HG03469 (cell line): Measurements from ENCODE around the gene SDC1.
"Not testable (repeated sequence)": the region's sequence is repeated elsewhere in the genome, so short reads cannot be mapped to it uniquely, and the experiment has no call there.

Experiments
- ATAC-seq: cut with Tn5 transposase; IDR thresholded peaks from one replicate; pipeline ENCODE4 v1.9.1; 2021; ENCODE audit warnings: mild to moderate bottlenecking, moderate library complexity, moderate number of reproducible peaks; ENCODE audit not compliant: unreplicated experiment

Gene SDC1, protein sequence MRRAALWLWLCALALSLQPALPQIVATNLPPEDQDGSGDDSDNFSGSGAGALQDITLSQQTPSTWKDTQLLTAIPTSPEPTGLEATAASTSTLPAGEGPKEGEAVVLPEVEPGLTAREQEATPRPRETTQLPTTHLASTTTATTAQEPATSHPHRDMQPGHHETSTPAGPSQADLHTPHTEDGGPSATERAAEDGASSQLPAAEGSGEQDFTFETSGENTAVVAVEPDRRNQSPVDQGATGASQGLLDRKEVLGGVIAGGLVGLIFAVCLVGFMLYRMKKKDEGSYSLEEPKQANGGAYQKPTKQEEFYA

DNA sequence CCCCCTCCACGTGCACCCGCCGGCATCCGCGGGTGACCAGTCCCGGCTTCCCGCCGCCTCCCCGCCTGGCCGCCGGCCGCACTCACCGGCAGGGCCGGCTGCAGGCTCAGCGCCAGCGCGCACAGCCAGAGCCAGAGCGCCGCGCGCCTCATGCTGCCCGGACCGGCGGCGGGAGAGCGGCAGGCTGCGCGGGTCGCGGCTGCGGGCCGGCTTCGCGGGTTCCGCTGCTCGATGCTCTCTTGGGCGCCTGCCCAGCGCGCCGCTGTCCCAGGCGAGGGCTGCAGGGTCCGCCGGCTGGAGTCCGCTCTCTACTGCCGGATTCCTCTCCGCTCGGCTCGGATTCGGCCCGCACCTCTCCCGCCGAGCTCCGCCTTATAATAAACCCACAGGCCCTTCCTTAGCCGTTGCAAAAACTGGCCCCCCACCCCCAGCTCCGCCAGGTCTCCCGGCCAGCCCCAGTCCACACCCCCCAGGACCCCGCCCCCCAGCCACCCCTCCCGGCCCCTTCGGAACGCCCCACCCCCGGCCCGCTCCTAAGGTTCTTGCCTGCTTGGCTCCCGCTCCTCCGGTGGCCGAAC, at the start of gene SDC1:
Gene SDC1, minus strand, starts transcription at position 415 of the 578 bp plus-strand sequence. Its CDS starts 263 bp downstream, at position 152.
- ATAC-seq = no peak

DNA sequence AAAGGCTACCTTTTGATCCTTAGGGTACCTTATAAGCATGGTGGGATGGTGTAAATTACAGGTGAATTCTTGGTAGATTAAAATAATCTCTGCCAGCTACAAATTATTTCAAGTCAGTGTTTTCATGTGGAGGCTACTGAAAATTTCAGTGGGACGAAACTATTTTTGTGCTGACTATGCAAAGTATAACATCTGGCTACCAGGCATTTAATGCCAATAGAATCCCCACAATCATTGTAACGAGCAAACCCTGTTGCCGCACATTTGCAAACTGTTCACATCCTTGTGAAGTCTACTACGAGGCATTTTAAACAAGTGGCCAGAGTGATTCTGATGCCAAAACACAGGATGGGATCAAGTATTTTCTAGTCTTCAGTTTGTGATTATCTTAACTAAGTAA, 48.1 kb upstream of the SDC1 start:
- ATAC-seq = no peak

DNA sequence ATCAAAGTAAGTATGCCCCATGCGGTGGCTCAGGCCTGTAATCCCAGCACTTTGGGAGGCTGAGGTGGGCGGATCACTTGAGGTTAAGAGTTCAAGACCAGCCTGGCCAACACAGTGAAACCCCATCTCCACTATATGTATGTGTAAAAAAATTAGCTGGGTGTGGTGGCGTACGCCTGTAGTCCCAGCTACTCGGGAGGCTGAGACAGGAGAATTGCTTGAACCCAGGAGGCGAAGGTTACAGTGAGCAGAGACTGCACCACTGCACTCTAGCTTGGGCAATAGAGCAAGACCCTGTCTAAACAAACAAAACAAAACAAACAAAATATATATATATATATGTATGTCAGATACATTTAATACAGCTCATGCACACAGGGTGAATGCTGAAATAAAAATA, 43.4 kb upstream of the SDC1 start:
- not testable (repeated sequence) for ATAC-seq

DNA sequence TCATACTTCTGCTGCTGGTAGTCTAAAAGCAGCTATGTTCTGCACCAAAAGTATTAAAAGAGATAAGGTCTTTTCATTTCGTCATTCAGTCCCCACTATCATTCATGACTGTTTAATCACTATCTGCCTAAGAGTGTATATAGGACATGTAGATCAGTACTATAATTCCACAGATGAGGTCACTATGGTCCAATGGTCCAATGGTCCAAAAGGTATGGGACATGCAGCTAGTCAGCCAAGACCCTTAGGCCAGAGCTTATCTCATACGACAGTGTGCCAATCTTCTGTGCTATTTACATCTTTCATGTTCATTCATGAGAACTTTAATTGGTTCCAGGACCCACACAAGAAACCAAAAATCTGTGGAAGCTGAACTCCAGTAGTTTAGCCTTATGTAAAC, 42.6 kb upstream of the SDC1 start:
- no peak for ATAC-seq

DNA sequence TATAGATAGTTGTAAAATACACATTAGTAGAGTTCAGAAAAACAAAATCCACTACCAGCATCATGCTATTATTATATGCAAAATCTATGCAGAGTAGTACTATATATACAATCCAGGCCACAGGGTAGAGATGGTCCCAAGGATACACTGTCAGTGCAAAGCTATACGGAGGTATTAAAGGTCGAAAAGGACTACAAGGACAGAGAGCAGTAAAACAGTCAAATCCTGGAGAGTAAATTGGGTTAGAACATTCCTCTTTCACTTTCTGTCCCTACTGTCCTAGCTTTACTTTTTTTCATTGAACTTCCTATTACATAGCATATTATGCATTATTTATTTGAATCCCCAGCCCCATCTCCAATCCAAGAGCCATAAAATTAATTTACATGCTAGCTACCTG, 39.7 kb upstream of the SDC1 start:
- no peak for ATAC-seq

DNA sequence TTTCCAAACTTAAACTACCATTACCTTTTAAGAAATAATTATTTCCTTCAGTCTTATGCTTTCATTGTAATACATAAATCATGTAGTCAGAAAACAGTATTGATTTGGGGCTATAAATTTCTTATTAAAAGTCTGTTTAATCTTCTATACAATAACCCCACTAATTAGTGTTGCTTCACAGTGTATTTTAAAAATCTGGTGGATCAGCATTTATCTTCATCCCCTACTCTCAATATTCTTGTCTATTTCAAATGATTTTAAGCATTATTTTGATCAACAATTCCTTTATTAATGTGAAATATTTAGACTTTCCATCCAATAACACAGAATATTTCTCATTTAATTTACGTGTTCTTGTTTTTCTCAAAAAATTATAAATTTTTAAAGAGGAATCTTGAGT, 32.5 kb upstream of the SDC1 start:
- ATAC-seq = no peak

DNA sequence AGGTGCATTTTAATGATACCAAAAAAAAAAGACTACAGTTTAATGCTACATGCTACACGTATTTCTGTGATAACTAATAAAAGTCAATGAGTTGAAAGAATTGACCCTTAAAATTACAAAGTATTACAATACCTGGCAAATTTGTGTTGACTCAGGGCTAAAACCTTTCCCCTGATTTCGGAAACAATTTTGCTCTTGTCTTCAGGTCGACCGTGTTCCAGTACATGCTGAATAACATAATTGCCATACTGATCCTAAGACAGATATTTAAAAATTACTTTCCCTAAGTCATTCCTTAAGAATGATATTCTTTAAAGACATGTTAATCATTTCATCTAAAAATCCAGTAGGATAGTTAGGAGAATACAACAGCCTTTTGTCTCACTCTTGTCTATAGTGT, 29.8 kb upstream of the SDC1 start:
- no peak for ATAC-seq

DNA sequence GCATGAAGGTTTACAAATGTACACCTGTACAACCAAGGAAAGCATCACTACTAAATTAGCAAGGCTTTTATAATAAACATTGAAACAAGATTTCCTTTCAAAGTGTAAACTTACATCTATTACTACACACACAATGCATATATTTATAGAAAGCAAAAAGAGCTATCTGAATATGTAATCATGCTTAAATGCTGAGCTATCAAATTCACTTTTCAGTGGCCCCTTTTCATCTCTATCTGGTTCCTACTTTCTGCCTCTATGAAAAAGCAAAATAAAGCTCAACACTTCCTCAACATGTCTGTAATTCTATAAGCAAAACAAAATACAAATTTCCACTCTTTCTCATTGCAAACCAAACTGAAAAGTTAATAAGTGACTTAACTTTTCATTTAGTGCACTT, 25.5 kb upstream of the SDC1 start:
- no peak for ATAC-seq

DNA sequence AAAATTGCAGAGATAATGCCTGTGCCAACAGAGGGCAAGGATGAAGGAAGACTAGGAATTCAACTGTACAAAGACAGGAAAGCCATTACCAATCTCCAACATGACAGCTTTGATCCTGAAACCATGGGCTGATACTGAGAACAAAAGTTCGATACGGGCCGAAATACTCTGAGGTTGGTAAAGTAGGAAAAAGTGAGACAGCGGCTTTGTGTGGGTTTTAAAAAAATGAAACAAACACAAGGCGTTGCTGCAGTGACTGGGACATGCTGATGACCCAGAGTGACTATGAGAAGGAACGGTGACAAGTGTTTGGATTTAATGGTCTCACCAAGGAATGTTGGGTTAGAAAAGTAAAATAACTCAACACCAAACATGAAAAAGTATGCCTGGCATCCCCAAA, 24.2 kb upstream of the SDC1 start:
- ATAC-seq = no peak

DNA sequence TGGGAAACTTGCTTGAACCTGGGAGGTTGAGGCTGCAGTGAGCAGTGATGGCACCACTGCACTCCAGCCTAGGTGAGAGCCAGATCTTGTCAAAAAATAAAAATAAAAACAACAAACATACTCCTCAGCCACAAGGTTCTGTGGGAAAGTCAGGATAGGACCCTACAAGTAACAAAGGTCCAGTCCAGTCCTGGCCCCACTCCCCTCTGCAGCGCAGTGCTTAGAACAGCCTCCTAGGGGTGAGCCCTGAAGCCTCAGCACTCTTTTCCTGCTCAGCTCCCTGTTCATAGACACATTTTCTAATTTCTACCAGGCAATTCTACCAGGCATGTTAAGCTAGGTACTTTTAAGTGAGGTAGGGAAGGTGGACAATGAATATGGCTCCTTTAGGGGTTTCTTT, 22.2 kb upstream of the SDC1 start:
- no peak for ATAC-seq

DNA sequence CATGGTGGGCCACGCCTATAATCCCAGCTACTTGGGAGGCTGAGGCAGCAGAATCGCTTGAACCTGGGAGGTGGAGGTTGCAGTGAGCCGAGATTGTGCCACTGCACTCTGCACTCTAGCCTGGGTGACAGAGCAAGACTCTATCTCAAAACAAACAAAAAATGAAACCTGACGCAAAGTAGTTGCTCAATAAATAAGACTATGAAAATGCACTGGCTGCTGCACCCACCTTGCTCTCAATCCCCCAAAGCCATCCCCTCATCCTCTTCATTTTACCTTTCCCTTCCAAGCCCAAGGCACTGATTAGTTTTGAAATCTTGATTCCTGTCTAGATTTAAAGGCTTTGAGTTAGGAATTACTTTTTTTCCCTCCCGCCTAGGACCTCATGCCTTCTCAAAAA, 18.7 kb upstream of the SDC1 start:
- not testable (repeated sequence) for ATAC-seq

DNA sequence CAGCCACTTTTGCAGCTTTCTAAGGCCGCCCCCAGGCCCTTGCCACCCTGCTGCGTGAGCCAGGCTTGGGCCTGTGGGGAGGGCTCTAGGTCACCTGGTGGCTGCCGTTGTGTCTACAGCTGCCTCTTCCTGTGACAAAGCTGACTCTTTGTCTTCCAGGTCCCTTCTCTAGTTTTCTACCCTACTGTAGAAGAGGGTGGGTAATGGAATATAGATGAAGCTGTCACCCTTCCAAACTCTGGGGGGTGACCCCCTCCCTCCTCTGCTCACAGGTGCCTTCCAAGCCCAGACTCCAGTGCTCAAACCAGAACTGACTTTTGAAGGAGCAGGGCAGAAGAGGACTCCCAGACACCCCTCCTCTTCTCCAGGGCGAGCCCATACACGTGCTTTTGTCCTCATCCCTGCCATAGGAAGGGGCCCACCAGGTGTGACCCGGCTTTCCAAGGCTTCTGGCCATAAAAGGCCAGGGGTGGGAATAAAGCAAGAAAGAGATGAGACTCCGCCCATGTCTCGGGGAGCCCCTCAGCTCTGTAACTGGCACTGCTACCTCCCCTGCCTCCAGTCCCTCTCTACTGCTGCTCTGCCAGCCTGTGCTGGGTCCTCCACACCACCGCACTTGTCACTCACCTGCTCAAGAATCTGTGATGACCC, 17.9 kb upstream of the SDC1 start:
- ATAC-seq = no peak

DNA sequence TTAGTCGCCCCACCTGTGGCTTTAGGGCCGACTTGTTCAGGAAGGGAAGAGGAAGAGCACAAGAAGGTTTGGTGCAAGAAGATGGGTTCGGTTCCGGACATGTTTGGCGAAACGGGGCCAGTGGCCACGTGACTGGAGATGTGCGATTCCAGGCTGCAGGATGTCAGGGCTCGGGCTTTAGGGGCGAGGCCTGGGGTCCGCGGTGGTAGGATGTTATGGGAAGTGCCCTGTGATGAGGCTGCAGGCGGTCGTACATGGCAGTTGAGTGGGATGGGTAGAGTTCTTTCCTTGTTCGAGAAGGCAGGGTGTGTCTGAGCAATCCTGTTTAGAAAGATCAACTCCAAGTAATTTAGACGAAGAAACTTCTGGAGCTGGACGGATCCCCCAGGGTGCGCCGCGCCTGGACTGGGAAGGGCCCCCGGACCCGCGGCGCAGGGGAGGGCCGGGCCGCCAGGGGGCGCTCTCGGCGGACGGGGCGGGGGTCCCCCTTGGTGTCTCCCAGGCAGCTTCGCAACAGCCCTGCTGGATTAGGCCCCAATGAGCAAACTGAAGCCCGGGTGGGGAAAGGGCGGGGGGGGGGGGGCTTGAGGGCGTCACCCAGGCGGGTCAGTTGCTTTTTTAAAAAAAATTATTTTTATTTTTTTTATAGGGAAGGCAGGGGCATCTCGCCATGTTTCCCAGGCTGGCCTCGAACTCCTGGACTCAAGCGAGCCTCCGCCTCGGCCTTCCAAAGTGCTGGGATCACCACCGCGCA, 17.2 kb upstream of the SDC1 start:
- ATAC-seq = no peak

DNA sequence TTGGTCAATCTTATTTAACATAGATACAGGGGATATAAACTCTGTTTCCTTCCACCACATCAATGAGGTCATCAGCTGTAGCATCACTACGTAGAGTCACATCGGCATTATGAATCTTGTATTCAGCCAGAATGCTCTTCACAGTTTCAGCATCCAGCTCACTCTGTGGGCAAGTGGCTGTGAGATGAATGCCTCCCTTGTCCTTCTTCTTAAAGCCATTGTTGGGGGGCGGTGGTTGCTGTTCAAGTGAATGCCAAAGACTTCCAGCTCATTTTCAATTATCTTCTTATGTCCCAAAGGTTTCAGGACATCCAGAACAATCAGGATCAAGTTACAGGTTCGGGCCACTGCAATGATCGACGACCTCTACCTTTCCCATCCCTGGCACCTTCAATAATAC, 15.4 kb upstream of the SDC1 start:
- ATAC-seq = not testable (repeated sequence)

DNA sequence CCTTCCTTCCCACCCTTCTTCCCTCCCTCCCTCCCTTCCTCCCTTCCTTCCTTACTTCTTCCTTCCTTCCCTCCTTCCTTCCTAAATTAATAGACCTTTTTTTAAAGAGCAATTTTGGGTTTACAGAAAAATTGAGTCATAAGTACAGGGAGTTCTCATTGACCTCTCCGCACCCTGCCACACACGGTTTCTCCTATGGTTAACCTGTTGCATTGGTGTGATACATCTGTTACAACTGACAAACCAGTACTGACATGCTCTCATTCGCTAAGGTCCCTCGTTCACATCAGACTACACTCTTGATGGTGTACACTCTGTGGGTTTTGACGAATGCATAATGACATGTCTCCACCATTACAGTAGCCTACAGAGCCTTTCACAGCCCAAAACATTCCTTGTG, 11.6 kb upstream of the SDC1 start:
- no peak for ATAC-seq

DNA sequence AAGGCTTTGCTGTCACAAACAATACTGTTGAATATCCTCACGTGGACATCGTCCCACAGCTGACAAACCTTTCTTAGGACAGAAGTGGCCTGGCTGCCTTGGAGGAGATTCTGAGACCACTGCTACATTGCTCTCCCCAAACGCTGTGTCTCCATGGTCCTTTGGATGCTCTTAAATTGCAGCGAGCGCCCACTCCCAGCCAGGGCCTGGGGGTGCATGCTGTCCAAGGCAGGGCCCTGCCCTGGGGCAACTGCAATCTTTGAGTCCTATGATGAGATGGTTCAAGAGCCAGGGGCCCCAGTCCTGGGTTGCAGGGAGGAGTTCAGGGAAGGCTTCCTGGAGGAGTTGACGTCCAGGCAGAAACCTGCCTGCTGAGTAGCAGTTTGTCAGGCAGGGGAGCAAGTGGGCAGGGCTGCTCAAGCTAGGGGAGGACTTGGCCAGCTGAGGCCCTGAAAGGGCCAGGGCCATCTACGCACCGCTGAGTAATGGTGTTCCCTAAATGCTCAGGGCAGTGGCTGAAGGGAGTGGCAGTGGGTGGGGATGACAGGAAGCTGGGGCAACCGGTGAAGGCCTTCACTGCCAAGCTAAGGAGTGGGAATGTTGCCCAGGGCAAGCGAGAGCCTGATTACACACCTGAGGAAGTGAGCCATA, 10.8 kb upstream of the SDC1 start:
- ATAC-seq = no peak

DNA sequence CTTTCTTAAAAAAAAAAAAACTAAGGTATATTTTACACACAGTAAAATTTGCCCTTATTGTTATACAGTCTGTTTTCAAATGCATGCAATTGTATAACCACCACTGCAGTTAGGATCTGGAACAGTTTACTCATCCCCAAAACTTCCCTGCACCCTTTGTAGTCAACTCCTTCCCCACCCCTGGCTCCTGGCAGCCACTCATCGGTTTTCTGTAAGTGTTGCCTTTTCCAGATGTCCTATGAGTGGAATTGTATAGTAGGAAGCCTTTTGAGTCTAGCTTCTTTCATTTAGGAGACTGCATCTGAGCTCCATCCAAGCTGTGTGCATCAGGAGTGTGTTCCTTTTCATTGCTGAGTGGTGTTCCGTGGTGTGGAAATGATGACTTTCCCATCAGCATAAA, 9.7 kb upstream of the SDC1 start:
- ATAC-seq = not testable (repeated sequence)

DNA sequence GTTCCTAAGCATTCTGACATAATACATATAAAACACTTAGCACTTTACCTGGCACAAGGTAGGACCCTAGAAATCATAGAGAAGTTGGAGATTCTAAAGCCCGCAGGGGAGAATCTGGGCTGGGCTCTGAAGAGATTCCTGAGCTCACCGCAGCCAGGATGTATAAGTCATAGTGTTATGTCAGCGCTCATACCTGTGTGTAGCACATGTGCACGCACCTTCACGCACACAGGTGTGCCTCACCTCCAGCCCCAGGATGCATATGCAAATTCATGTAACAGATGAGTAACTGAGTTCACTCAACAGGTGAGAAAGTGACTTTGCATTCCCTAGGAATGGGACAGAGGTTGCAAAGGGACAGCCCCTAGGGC, 7.9 kb upstream of the SDC1 start:
- no peak for ATAC-seq

DNA sequence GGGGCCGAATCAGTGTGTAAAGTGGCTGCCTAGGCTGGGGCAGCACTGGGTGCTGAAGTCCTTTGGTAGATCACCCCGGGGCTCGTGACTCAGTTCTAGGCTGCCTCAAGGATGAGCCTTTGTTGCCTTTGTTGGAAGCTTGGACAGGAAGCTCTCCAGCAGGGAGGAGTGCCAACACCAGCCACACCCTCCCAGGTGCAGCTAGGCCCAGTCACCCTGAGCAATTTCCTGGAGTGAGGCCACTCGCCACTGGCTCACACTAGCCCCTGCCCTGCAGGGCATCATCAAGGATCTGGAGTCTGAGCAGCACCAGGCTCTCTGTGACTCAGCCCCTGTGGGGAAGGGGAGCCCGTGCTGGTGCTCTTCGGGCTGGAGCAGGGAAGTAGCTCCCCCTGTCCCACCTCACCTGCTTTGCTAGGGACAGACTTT, 6.7 kb upstream of the SDC1 start:
- no peak for ATAC-seq

DNA sequence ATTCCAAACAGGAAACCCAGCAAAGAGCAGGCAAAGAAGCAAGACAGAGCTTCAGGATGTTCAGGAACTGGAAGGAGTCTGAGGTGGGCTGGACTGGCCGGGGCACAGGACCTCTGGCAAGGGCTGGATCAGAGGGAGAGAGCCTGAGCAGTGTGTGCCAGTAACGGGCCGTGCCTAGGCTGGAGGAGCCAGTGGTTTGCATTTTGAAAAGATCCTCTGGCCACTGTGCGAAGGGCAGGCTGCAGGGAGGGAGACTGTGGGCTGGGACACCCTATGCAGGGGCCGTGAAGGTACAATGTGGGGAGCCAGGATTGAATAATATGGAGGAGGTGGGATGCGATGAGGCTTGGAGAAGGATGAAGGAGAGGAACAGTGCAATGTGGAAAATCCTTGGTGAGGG, 6.2 kb upstream of the SDC1 start:
- no peak for ATAC-seq

DNA sequence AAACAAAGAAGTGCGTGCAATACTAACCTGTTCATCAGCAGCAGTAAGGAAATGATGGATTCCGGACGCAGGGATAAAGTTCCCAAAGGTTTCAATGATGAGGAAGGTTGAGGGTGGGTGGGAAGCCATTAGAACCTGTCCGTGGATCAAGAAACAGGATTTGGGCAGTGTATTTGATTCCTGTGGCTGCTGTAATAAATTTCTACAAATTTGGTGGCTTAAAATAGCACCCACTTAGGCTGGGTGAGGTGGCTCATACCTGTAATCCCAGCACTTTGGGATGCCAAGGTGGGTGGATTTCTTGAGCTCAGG, 5.1 kb upstream of the SDC1 start:
- no peak for ATAC-seq
